Cardiac septum (tissue), 1 donor: ENCODE results near the gene DPYD. TPM values are rescaled to one million over a fixed set of nuclear protein-coding genes. Genes with fewer than 3 reads are reported as not detected.

Experiments used
- DNase-seq: peaks from one replicate; pipeline ENCODE4 v3.0.0-alpha.2; 2020; ENCODE audit warnings: low spot score
- intact Hi-C: fragments of 100-400 bp; cut with DNase I; formaldehyde crosslinking; loops from one replicate; pipeline ENCODE4 v1.14.0; 2022
- total RNA-seq: library from RNA; stranded (reverse); fragmentation: NEBNext Ultra II Directional; extraction: Animal tissue kit (Norgen Biotek cat#: 25700); gene quantifications from one replicate; pipeline ENCODE4 v1.2.1, GENCODE V29; 2021
- donor health status: DM: no; HTN: no; CAD: no.

Gene DPYD
- total RNA-seq, 1 donor from 2014 or later = 7.3 TPM

GRCh38 chr1:97157991-97158390 lies 762.8 kb downstream of the DPYD start:
- intact Hi-C loops = no loop called here
- DNase-seq = no peak

GRCh38 chr1:97151651-97152050 lies 769.2 kb downstream of the DPYD start:
- no peak for DNase-seq
- intact Hi-C loops = no loop called here

- no peak for DNase-seq
- intact Hi-C loops = no loop called here
Measured at GRCh38 chr1:97145321-97145956, 775.4 kb downstream of the DPYD start.

- intact Hi-C loops = no loop called here
- DNase-seq = no peak
Measured at GRCh38 chr1:97144527-97144926, 776.3 kb downstream of the DPYD start.

- no peak for DNase-seq
- intact Hi-C loops = no loop called here
Measured at GRCh38 chr1:97143236-97143882, 777.5 kb downstream of the DPYD start.

- no peak for DNase-seq
- intact Hi-C loops = no loop called here
Measured at GRCh38 chr1:97140611-97141010, 780.2 kb downstream of the DPYD start.

- DNase-seq = no peak
- intact Hi-C loops = loop anchor here (5.0 to 10.0 kb wide), 2 partner anchors 385 to 913 kb away; no protein-coding TSS in a partner anchor
Measured at GRCh38 chr1:97139512-97139911, 781.3 kb downstream of the DPYD start.

- DNase-seq = no peak
- intact Hi-C loops = loop anchor here (5.0 to 10.0 kb wide), 2 partner anchors 386 to 914 kb away; no protein-coding TSS in a partner anchor
Measured at GRCh38 chr1:97138515-97139032, 782.3 kb downstream of the DPYD start.

GRCh38 chr1:97137862-97138514 lies 782.8 kb downstream of the DPYD start:
- intact Hi-C loops = loop anchor here (5.0 to 10.0 kb wide), 2 partner anchors 387 to 914 kb away; no protein-coding TSS in a partner anchor
- no peak for DNase-seq

- intact Hi-C loops = loop anchor here (5.0 to 10.0 kb wide), 2 partner anchors 388 to 915 kb away; no protein-coding TSS in a partner anchor
- no peak for DNase-seq
Measured at GRCh38 chr1:97136996-97137395, 783.8 kb downstream of the DPYD start.

- DNase-seq = no peak
- intact Hi-C loops = loop anchor here (5.0 to 10.0 kb wide), 2 partner anchors 389 to 916 kb away; no protein-coding TSS in a partner anchor
Measured at GRCh38 chr1:97135972-97136371, 784.9 kb downstream of the DPYD start.

- DNase-seq = no peak
Measured at GRCh38 chr1:97128426-97128825, 792.4 kb downstream of the DPYD start.

GRCh38 chr1:97123717-97124431 lies 797.0 kb downstream of the DPYD start:
- intact Hi-C loops = no loop called here
- no peak for DNase-seq

More at GRCh38 chr1:97128426-97128825, 792.4 kb downstream of the DPYD start:
- intact Hi-C loops = no loop called here

GRCh38 chr1:97120806-97121205 lies 800.0 kb downstream of the DPYD start:
- DNase-seq = no peak
- intact Hi-C loops = no loop called here

GRCh38 chr1:97119260-97120158 lies 801.3 kb downstream of the DPYD start:
- intact Hi-C loops = no loop called here
- no peak for DNase-seq

GRCh38 chr1:97114842-97115241 lies 806.0 kb downstream of the DPYD start:
- intact Hi-C loops = no loop called here
- DNase-seq = no peak

- DNase-seq = no peak
- intact Hi-C loops = no loop called here
Measured at GRCh38 chr1:97112442-97112841, 808.4 kb downstream of the DPYD start.

GRCh38 chr1:97108179-97108578 lies 812.7 kb downstream of the DPYD start:
- intact Hi-C loops = no loop called here
- no peak for DNase-seq

- intact Hi-C loops = no loop called here
- no peak for DNase-seq
Measured at GRCh38 chr1:97105531-97105930, 815.3 kb downstream of the DPYD start.
